ENCODE results near the gene FMN2.

GRCh38 chr1:240104672-240105071, 13.0 kb downstream of the FMN2 start:
- TF ChIP-seq REST (IDR thresholded peaks at IDR 0.05; ENCODE audit: insufficient read depth in 1 of 2, low read depth in 2 of 2, low read length in 2 of 2) (no peak), POLR2AphosphoS5 (IDR thresholded peaks at IDR 0.05; ENCODE audit: low read depth, low read length) (no peak), TAF1 (IDR thresholded peaks at IDR 0.05; ENCODE audit: borderline replicate concordance, insufficient read depth, low read length) (no peak), SIN3A (IDR thresholded peaks at IDR 0.05; ENCODE audit: borderline replicate concordance, insufficient read depth, low read length) (no peak)

All from PFSK-1 (cell line).